GM12878 (cell line): ENCODE results near the gene FASTK. TPM values are rescaled to one million over a fixed set of nuclear protein-coding genes. Genes with fewer than 3 reads are reported as not detected.

ENCODE experiments used
- ATAC-seq: fragments of 200-7000 bp; cut with Tn5 transposase; 3 replicates; pipeline ENCODE4 v1.9.1; 2020; ENCODE audit warnings: mild to moderate bottlenecking, moderate library complexity
- Bru-seq: library from RNA; stranded (reverse); fragments of 400-500 nt; gene quantifications from one replicate; lab custom pipeline; 2021; lab: Mats Ljungman, UMichigan
- BruChase-seq, 2 experiments: library from RNA; stranded (reverse); fragments of 400-500 nt; gene quantifications; one replicate each; lab custom pipeline; 2021; lab: Mats Ljungman, UMichigan
- BruUV-seq: library from RNA; stranded (reverse); fragments of 400-500 nt; replicated peaks from 2 replicates; lab custom pipeline; 2021; lab: Mats Ljungman, UMichigan
- CTCF ChIA-PET: fragments of 300-600 bp; sonication (Branson Sonifier 250); formaldehyde crosslinking; extraction: SDS; loops from one replicate; lab custom pipeline; 2021; ENCODE audit warnings: inconsistent platforms; lab: Yijun Ruan, JAX
- POLR2A ChIA-PET: fragments of 350-600 bp; formaldehyde crosslinking; extraction: SDS; loops from one replicate; lab custom pipeline; 2021; ENCODE audit warnings: inconsistent platforms; lab: Charles Lee
- RAD21 ChIA-PET: fragments of 300-600 bp; sonication (Branson Sonifier 250); formaldehyde crosslinking; loops from one replicate; lab custom pipeline; 2023; ENCODE audit warnings: antibody characterized with exemption; ENCODE audit not compliant: unreplicated experiment; lab: Charles Lee
- SMC1A ChIA-PET: fragments of 300-600 bp; sonication (Branson Sonifier 250); formaldehyde crosslinking; loops from one replicate; lab custom pipeline; 2023; ENCODE audit not compliant: unreplicated experiment, uncharacterized antibody; lab: Charles Lee
- DNase-seq: peaks from one replicate; pipeline ENCODE4 v3.0.0-alpha.2; 2011; ENCODE audit warnings: low read depth, low spot score
- FAIRE-seq: peaks from 3 replicates; lab custom pipeline; 2011; peaks lifted over from hg19 to GRCh38; lab: Jason Lieb, UNC
- H2AFZ ChIP-seq: 2 replicates; pipeline ENCODE4 v1.6.0; 2011; ENCODE audit warnings: low read depth, low read length, control low read depth; ENCODE audit not compliant: control insufficient read depth
- H3K27ac ChIP-seq: 2 replicates; pipeline ENCODE4 v1.5.1; 2011; ENCODE audit warnings: control low read depth; ENCODE audit not compliant: control insufficient read depth, insufficient read depth
- H3K27me3 ChIP-seq, 2 experiments: replicated peaks in 1 of 2; 2 replicates each; pipeline versions ENCODE4 v1.6.0 to v1.6.1; 2011; ENCODE audit warnings: low read length in 1 of 2; ENCODE audit not compliant: control insufficient read depth in 2 of 2, insufficient read depth in 2 of 2
- H3K36me3 ChIP-seq, 2 experiments: 2 replicates each; pipeline ENCODE4 v1.5.1; 2011; ENCODE audit warnings: low read length in 1 of 2; ENCODE audit not compliant: control insufficient read depth in 2 of 2, insufficient read depth in 2 of 2
- H3K4me1 ChIP-seq: 2 replicates; pipeline ENCODE4 v1.6.1; 2011; ENCODE audit warnings: mild to moderate bottlenecking, low read length, moderate library complexity, mixed read lengths; ENCODE audit not compliant: control insufficient read depth, insufficient read depth
- H3K4me2 ChIP-seq: 2 replicates; pipeline ENCODE4 v1.6.0; 2011; ENCODE audit warnings: control low read depth; ENCODE audit not compliant: control insufficient read depth, insufficient read depth
- H3K4me3 ChIP-seq: fragments of 200-600 bp; sonication (generic); 2 replicates; pipeline ENCODE4 v1.5.1; 2016
- H3K79me2 ChIP-seq: 2 replicates; pipeline ENCODE4 v1.6.0; 2011; ENCODE audit warnings: low read length; ENCODE audit not compliant: control insufficient read depth, insufficient read depth
- H3K9ac ChIP-seq: 2 replicates; pipeline ENCODE4 v1.8.0; 2011; ENCODE audit warnings: low read length, control low read depth, mixed read lengths; ENCODE audit not compliant: control insufficient read depth, insufficient read depth
- H3K9me3 ChIP-seq: replicated peaks from 3 replicates; pipeline ENCODE4 v1.5.1; 2011; ENCODE audit warnings: mild to moderate bottlenecking, low read length; ENCODE audit not compliant: control insufficient read depth, insufficient read depth
- H4K20me1 ChIP-seq: 2 replicates; pipeline ENCODE4 v1.6.0; 2011; ENCODE audit not compliant: control insufficient read depth, insufficient read depth
- BMI1 ChIP-seq: fragments of 450-650 bp; IDR thresholded peaks from 2 replicates; pipeline ENCODE4 v1.6.1; 2016; ENCODE audit warnings: mild to moderate bottlenecking, moderate library complexity, borderline replicate concordance
- CEBPB ChIP-seq, 2 experiments: fragments of 150-350 bp in 1 of 2; IDR thresholded peaks; 2 replicates each; pipeline ENCODE4 v1.6.1; 2012 to 2014; ENCODE audit warnings: low read depth in 2 of 2, low read length in 2 of 2, borderline replicate concordance in 1 of 2, inconsistent platforms in 1 of 2
- CHD2 ChIP-seq: IDR thresholded peaks from 2 replicates; pipeline ENCODE4 v1.6.1; 2011; ENCODE audit warnings: low read depth, low read length, improper control_type of control experiment, borderline replicate concordance
- CREM ChIP-seq: IDR thresholded peaks from 2 replicates; pipeline ENCODE4 v1.6.1; 2014; ENCODE audit warnings: antibody characterized with exemption, low read depth
- MEF2A ChIP-seq: IDR thresholded peaks from 2 replicates; pipeline ENCODE4 v1.6.1; 2011; ENCODE audit warnings: low read depth, mild to moderate bottlenecking, low read length, moderate library complexity; ENCODE audit not compliant: insufficient read depth
- MEF2B ChIP-seq: fragments of 450-650 bp; IDR thresholded peaks from 2 replicates; pipeline ENCODE4 v1.6.1; 2018; ENCODE audit warnings: mild to moderate bottlenecking, moderate library complexity; ENCODE audit not compliant: partially characterized antibody, poor library complexity, severe bottlenecking
- MYC ChIP-seq: IDR thresholded peaks from 2 replicates; pipeline ENCODE4 v1.6.1; 2011; ENCODE audit warnings: mild to moderate bottlenecking, low read length, moderate library complexity, inconsistent platforms; ENCODE audit not compliant: insufficient read depth, insufficient replicate concordance, insufficient read length, severe bottlenecking
- NFIC ChIP-seq: IDR thresholded peaks from 2 replicates; pipeline ENCODE4 v1.6.1; 2012; ENCODE audit warnings: low read depth, mild to moderate bottlenecking, inconsistent platforms, low read length, moderate library complexity
- NFYB ChIP-seq: IDR thresholded peaks from 2 replicates; pipeline ENCODE4 v1.6.1; 2011; ENCODE audit warnings: low read depth, mild to moderate bottlenecking, low read length, improper control_type of control experiment, moderate library complexity; ENCODE audit not compliant: insufficient read depth
- NKRF ChIP-seq: fragments of 450-650 bp; conservative IDR thresholded peaks from 2 replicates; pipeline ENCODE4 v1.6.1; 2017; ENCODE audit warnings: mild to moderate bottlenecking, moderate library complexity
- PAX5 ChIP-seq: IDR thresholded peaks from 2 replicates; pipeline ENCODE4 v1.6.1; 2011; ENCODE audit warnings: low read depth, low read length, borderline replicate concordance
- RELB ChIP-seq: fragments of 450-650 bp; IDR thresholded peaks from 2 replicates; pipeline ENCODE4 v1.6.1; 2017; ENCODE audit warnings: low read depth, mild to moderate bottlenecking, moderate library complexity
- ZNF207 ChIP-seq: fragments of 450-650 bp; IDR thresholded peaks from 2 replicates; pipeline ENCODE4 v1.6.1; 2014; ENCODE audit warnings: antibody characterized with exemption, mild to moderate bottlenecking, borderline replicate concordance
- WGBS: methylation state at CpG from one replicate; pipeline ENCODE4 v1.1.6; 2016; ENCODE audit warnings: low lambda C conversion rate; ENCODE audit not compliant: insufficient replicate concordance, insufficient coverage; ENCODE audit errors: missing lambda C conversion rate; 5-methylcytosine and 5-hydroxymethylcytosine counted together
- in situ Hi-C: fragments of 300-500 bp; cut with MboI; formaldehyde crosslinking; loops from 9 replicates; pipeline ENCODE4 v1.14.3; 2018; ENCODE audit warnings: mixed read lengths
- intact Hi-C: fragments of 100-400 bp; cut with micrococcal nuclease; formaldehyde crosslinking; loops from one replicate; pipeline ENCODE4 v1.14.2; 2022; ENCODE audit not compliant: unreplicated experiment
- long read RNA-seq, 2 experiments: library from polyadenylated mRNA; unstranded; transcript quantifications; one replicate each; pipeline ENCODE4 v2.0.0, GENCODE V29; 2019 to 2020
- polyA minus RNA-seq, 3 experiments: library from RNA; depleted of rRNA, polyadenylated mRNA; stranded (reverse); fragments of >200 nt; gene quantifications; 2 replicates each; pipeline ENCODE4 v1.2.3, GENCODE V29; 2011
- polyA plus RNA-seq, 11 experiments: library from polyadenylated mRNA; depleted of rRNA in 4 of 11; unstranded in 6 of 11; stranded (reverse) in 5 of 11; fragments of >200 nt; fragmentation: Nextera tagmentation in 4 of 11; fragmentation: Illumina TruSeq in 1 of 11; extraction: Ambion mirVana in 4 of 11; extraction: Trizol in 1 of 11; gene quantifications; 1 replicate in 1 of 11; 2 replicates in 10 of 11; pipeline versions ENCODE4 v1.2.1 to v1.2.3, GENCODE V29; 2011 to 2016; ENCODE audit warnings: inconsistent platforms in 2 of 11, missing spikeins in 2 of 11, low read depth in 1 of 11
- total RNA-seq, 4 experiments: library from RNA; depleted of rRNA in 3 of 4; stranded (reverse); fragments of >200 nt in 3 of 4; fragmentation: Illumina TruSeq in 1 of 4; extraction: Trizol in 1 of 4; gene quantifications; 2 replicates each; pipeline versions ENCODE4 v1.2.1 to v1.2.3, GENCODE V29; 2013 to 2021

Gene FASTK
- total RNA-seq (2013; cell fraction: nucleolus; rRNA removed), result 94.3 and 112 TPM in 2 replicates
- total RNA-seq (2014; rRNA removed) (84.3 and 93.9 TPM in 2 replicates), total RNA-seq (2014; rRNA removed; fragmentation: Illumina TruSeq; extraction: Trizol) (22.8 and 26.6 TPM in 2 replicates), total RNA-seq (2021) (79.2 and 82.0 TPM in 2 replicates), polyA plus RNA-seq (2011; rRNA removed) (13.0 and 26.9 TPM in 2 replicates), polyA plus RNA-seq (2014; fragmentation: Illumina TruSeq; extraction: Trizol) (8.5 and 23.7 TPM in 2 replicates), polyA plus RNA-seq (2014; fragmentation: Nextera tagmentation; extraction: Ambion mirVana) (1 to 10 TPM in 1 of 2 experiments, under 1 TPM in 1; 0.19 to 4.1 TPM), polyA plus RNA-seq (2014; rRNA removed) (102 and 123 TPM in 2 replicates), polyA plus RNA-seq (2016; fragmentation: Nextera tagmentation; extraction: Ambion mirVana) (10 to 100 TPM; 86.3 to 96.5 TPM), polyA minus RNA-seq (2011; rRNA and poly(A)+ RNA removed) (18.9 and 39.2 TPM in 2 replicates), Bru-seq, nascent RNA (percentile 71 among the genes with signal in this experiment), BruChase-seq, experiment 1, labeled RNA remaining after a 6-hour chase (percentile 81 among the genes with signal in this experiment), BruChase-seq, experiment 2, labeled RNA remaining after a 2-hour chase (percentile 77 among the genes with signal in this experiment)
- 16.1 TPM for polyA plus RNA-seq (2011; ENCODE audit: low read depth)
- polyA plus RNA-seq (2011; cell fraction: cytosol; rRNA removed), result 41.0 and 54.1 TPM in 2 replicates
- polyA plus RNA-seq (2011; cell fraction: nucleus; rRNA removed), result 382 and 387 TPM in 2 replicates
- polyA plus RNA-seq (2012), result 54.4 and 55.2 TPM in 2 replicates
- polyA minus RNA-seq (2011; cell fraction: cytosol; rRNA and poly(A)+ RNA removed), result 13.2 and 13.5 TPM in 2 replicates
- polyA minus RNA-seq (2011; cell fraction: nucleus; rRNA and poly(A)+ RNA removed), result 59.7 and 77.0 TPM in 2 replicates
- long read RNA-seq, experiment 1, transcript FASTK-201 (10 exons, 1,827 nt), result major isoform, 16 of 32 reads
- long read RNA-seq, experiment 1, partial matches to known transcripts, result 1 of 32 reads
- long read RNA-seq, experiment 1, other reads (novel, unspliced or antisense), result 8 of 32 reads
- long read RNA-seq, experiment 2, transcript FASTK-201 (10 exons, 1,827 nt), result major isoform, 6 of 11 reads
- long read RNA-seq, experiment 2, partial matches to known transcripts, result 0 of 11 reads
- long read RNA-seq, experiment 2, other reads (novel, unspliced or antisense), result 3 of 11 reads

- FAIRE-seq, result peak; percentile 89
- TF ChIP-seq RELB, result peak; percentile 86
- TF ChIP-seq MEF2A, result no peak
- TF ChIP-seq CHD2, result peak; percentile 69
- TF ChIP-seq CREM, result 0 out of 2 replicates have a peak, but pooled peaks have one; percentile 60
- no peak for TF ChIP-seq PAX5
- TF ChIP-seq MEF2B, result peak; percentile 24
- TF ChIP-seq CEBPB (IDR thresholded peaks at IDR 0.05; ENCODE audit: borderline replicate concordance in 1 of 2, low read depth in 2 of 2, low read length in 2 of 2), result no peak
- TF ChIP-seq NKRF, result peak; percentile 66
- no peak for TF ChIP-seq MYC
- TF ChIP-seq NFIC, result no peak
- no peak for TF ChIP-seq BMI1
- no peak; the same call in 1 of the 2 replicates for TF ChIP-seq ZNF207
- peak; percentile 56; the same call in 1 of the 2 replicates for TF ChIP-seq NFYB
These were observed at the start of gene FASTK for GRCh38 chr7:151080522-151081169. Gene FASTK (minus strand): TSS chr7:151080809. CDS start chr7:151080766, 43 bp downstream.

More at GRCh38 chr7:151080522-151081169, at the start of gene FASTK:
- no peak for DNase-seq
- Histone ChIP-seq H3K4me1 (peaks cover 31% of the 10 kb centered on the region), H3K9ac (peak within 1 kb of the TSS; percentile 96), H3K79me2 (peaks cover 41% of the 10 kb centered on the region), H2AFZ (peak within 1 kb of the TSS; percentile 75), H4K20me1 (no peaks in the 10 kb centered on the region; the same call in 1 of the 2 replicates), H3K27me3 (no peaks in the 10 kb centered on the region), H3K27ac (peak within 1 kb of the TSS; percentile 90), H3K4me3 (peak within 1 kb of the TSS; percentile 83), H3K9me3 (no peaks in the 10 kb centered on the region), H3K36me3 (peaks cover 0 to 11% of the 10 kb centered on the region in 2 experiments; a peak in 2 of 4 replicates), H3K4me2 (peak within 1 kb of the TSS; percentile 100)
- WGBS, result 2% methylated on average over 57 of the region's 66 CpGs
- SMC1A ChIA-PET, result interaction anchor here (0.7 to 0.8 kb wide), 3 partner anchors 13 to 1480 kb away, joined by 3 to 4 read pairs (median 3); no protein-coding TSS in a partner anchor
- ATAC-seq, result peak; percentile 89
- RAD21 ChIA-PET, result interaction anchor here (1.0 kb wide), 1 partner anchor 53 kb away, joined by 3 read pairs; the partner anchor contains the start of gene ABCB8
- CTCF ChIA-PET, result interaction anchor here (0.8 kb wide), 1 partner anchor 22 kb away, joined by 3 read pairs; the partner anchor contains the start of gene SLC4A2
- POLR2A ChIA-PET, result interaction anchor here (0.9 to 1.0 kb wide), 3 partner anchors 9 to 52 kb away, joined by 3 to 7 read pairs (median 3); partner anchors contain the start of gene ABCB8
- intact Hi-C loops, result loop anchor here (1.0 kb wide), 1 partner anchor 22 kb away; no protein-coding TSS in a partner anchor
- in situ Hi-C loops, result no loop called here
- BruUV-seq, result no TSS peak
